Body of pancreas (tissue), 4 donors: ENCODE measurements around the gene VPS16. TPM values are rescaled to one million over a fixed set of nuclear protein-coding genes. Genes with fewer than 3 reads are reported as not detected.

Experiments used
- ATAC-seq: fragments of 150-250 bp; one replicate; pipeline ENCODE4 v1.9.1; 2016
- DNase-seq, 4 donors: peaks; one replicate each; pipeline ENCODE4 v3.0.0-alpha.2; 2019
- H3K27ac ChIP-seq, 4 donors: fragments of 200-600 bp; sonication (generic); 1 replicate in 3 of 4; 2 replicates in 1 of 4; pipeline versions ENCODE4 v1.5.1 to v1.6.1; 2016 to 2019; ENCODE audit warnings: mild to moderate bottlenecking in 1 of 4, mixed read lengths in 1 of 4, moderate library complexity in 1 of 4
- H3K27me3 ChIP-seq, 2 donors: fragments of 200-600 bp; sonication (generic); one replicate each; pipeline ENCODE4 v1.6.0; 2016; ENCODE audit warnings: mild to moderate bottlenecking in 1 of 2
- H3K36me3 ChIP-seq, 2 donors: fragments of 200-600 bp; sonication (generic); replicated peaks in 1 of 2; 2 replicates each; pipeline ENCODE4 v1.5.1; 2016; ENCODE audit warnings: low read depth in 2 of 2; ENCODE audit not compliant: insufficient read depth in 1 of 2
- H3K4me1 ChIP-seq: fragments of 200-600 bp; sonication (generic); one replicate; pipeline ENCODE4 v1.6.0; 2016
- H3K4me3 ChIP-seq, 2 donors: fragments of 200-600 bp; sonication (generic); 1 replicate in 1 of 2; 2 replicates in 1 of 2; pipeline ENCODE4 v1.5.1; 2016 to 2019
- H3K9me3 ChIP-seq, 3 donors: fragments of 200-600 bp; sonication (generic); 1 replicate in 2 of 3; 2 replicates in 1 of 3; pipeline ENCODE4 v1.5.1; 2016
- POLR2A ChIP-seq, 3 donors: fragments of 450-650 bp; IDR thresholded peaks; one replicate each; pipeline ENCODE4 v1.6.1; 2016; ENCODE audit warnings: antibody characterized with exemption in 3 of 3, mild to moderate bottlenecking in 2 of 3
- WGBS, 2 donors: methylation state at CpG; one replicate each; pipeline ENCODE4 v1.1.5; 2017; 5-methylcytosine and 5-hydroxymethylcytosine counted together
- intact Hi-C: fragments of 100-400 bp; cut with DNase I; formaldehyde crosslinking; loops from one replicate; pipeline ENCODE4 v1.15.1; 2023
- total RNA-seq, 2 donors: library from RNA; depleted of rRNA; stranded (reverse); fragments of >200 nt; gene quantifications; one replicate each; pipeline ENCODE4 v1.1.0, GENCODE V29; 2016
- TF ChIP-seq, protein P1 (sequence below), 7 experiments: fragments of 450-650 bp in 4 of 7; fragments of 200-600 bp in 3 of 7; sonication (generic) in 3 of 7; IDR thresholded peaks; one replicate each; pipeline ENCODE4 v1.5.1; 2016 to 2019; ENCODE audit warnings: antibody characterized with exemption in 7 of 7

VPS16 gene
- total RNA-seq, 2 donors from 2014 or later, result 21.3 to 25.4 TPM

DNA sequence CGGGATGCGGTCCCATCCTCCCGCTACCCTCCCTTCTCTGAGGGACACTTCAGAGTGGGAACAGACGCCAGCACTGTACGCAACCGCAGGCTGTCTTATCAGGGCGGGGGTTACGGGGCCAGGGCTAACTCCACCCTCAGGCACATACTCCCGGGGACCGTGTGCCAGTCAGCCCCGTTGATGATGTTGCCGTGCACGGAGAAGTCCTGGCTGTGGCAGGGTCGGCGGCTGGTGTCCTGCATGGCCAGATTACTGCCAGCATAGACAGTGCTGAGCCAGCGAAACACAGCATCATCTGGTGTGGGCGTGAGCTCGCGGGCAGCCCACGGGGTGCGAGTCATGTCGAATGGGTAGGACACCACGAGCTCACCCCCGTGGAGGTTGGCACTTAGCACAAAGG lies 45.1 kb upstream of the VPS16 start:
- Histone ChIP-seq H3K9me3 (no peaks in the 10 kb centered on the region), H3K27me3 (peaks cover 0 to under 1% of the 10 kb centered on the region in 2 donors), H3K4me1 (peaks cover 11% of the 10 kb centered on the region), H3K27ac (no peak overlapping the region), H3K36me3 (no peaks in the 10 kb centered on the region), H3K4me3 (no peak overlapping the region)
- ATAC-seq (no peak), DNase-seq (no peak)
- TF ChIP-seq, protein P1, sequence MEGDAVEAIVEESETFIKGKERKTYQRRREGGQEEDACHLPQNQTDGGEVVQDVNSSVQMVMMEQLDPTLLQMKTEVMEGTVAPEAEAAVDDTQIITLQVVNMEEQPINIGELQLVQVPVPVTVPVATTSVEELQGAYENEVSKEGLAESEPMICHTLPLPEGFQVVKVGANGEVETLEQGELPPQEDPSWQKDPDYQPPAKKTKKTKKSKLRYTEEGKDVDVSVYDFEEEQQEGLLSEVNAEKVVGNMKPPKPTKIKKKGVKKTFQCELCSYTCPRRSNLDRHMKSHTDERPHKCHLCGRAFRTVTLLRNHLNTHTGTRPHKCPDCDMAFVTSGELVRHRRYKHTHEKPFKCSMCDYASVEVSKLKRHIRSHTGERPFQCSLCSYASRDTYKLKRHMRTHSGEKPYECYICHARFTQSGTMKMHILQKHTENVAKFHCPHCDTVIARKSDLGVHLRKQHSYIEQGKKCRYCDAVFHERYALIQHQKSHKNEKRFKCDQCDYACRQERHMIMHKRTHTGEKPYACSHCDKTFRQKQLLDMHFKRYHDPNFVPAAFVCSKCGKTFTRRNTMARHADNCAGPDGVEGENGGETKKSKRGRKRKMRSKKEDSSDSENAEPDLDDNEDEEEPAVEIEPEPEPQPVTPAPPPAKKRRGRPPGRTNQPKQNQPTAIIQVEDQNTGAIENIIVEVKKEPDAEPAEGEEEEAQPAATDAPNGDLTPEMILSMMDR (IDR thresholded peaks at IDR 0.05), result no peak
- TF ChIP-seq POLR2A (IDR thresholded peaks at IDR 0.05), result no peak
- intact Hi-C loops, result no loop called here
- WGBS, 2 donors, result 58 to 75% methylated on average over 13 to 24 of the region's 24 CpGs

DNA sequence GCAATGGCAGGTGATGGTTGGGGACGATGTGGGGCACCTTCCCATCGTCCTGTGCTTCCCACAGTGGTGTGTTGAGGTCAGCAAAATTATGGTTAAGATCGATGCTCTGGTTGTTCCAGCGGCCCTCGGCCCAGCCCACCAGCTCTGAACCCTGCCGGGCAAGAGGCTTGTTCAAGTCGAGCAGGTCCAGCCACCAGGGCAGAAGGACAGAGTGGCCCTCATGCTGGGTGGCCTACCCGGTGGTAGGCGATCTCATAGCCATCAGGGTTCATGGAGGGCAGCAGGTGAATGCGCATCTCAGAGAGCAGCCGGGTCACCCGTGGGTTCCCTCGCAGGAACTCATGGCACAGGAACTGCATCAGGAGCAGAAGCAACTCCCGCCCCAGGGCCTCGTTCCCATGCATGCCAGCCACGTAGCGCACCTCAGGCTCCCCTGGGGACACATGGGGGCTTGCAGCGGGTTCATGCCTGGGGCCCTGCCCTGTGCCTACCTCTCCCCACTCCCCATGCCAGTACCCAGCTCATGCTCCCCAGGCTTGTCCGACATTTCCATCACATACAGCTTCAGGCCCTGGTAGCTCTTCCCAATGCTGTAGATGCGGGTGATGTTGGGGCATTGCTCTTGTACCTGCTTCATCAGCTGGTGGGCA lies 44.4 kb upstream of the VPS16 start:
- H3K9me3 ChIP-seq, result no peaks in the 10 kb centered on the region
- WGBS, 2 donors, result 65 to 78% methylated on average over 5 to 20 of the region's 20 CpGs
- no peak for ATAC-seq
- peaks cover 18% of the 10 kb centered on the region for H3K4me1 ChIP-seq
- intact Hi-C loops, result no loop called here
- no peak overlapping the region for H3K27ac ChIP-seq
- TF ChIP-seq, protein P1 (IDR thresholded peaks at IDR 0.05), result no peak
- TF ChIP-seq POLR2A (IDR thresholded peaks at IDR 0.05), result no peak
- H3K27me3 ChIP-seq, result peaks cover 0 to 7% of the 10 kb centered on the region in 2 donors
- no peak overlapping the region for H3K4me3 ChIP-seq
- H3K36me3 ChIP-seq, result no peaks in the 10 kb centered on the region
- no peak for DNase-seq

DNA sequence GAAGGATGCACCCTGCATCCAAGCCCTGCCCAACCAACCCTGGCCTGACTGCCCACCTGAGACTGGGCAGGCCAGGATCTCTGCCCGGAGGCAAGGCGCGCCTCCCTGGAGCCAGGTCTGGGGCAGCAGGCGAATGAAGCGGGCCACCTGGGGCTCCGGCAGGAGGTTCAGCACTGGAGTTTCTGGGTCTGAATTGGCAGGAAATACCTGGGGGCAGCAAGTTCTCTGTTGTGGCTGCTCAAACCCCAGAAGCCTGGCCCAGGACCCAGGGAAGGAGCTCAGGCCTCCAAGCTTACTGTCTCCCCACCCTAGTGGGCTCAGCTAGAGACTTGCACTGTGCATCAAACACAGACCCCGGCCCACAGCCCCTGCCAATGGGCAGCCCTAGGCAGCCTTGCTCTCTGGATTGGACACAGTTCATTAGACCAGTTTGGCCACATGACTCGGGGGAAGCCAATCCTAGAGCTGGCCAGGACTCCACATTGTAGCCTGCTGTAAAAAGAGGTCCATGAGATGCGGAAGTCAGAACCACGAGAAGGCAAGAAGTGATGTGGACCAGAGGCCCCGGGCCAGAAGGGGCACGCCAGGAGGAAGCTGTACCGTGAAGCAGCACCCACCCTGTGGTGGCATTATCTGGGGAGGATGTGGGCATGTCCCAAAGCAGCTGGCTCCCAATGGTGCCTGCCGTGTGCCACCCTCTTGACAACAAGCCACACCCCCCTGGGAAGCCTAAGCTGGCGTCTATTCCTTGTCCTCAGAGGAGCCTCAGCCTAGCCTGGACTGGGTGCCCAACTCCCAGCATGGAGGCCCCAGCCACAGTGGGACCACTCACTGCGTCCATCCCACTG lies 43.2 kb upstream of the VPS16 start:
- TF ChIP-seq POLR2A (IDR thresholded peaks at IDR 0.05), result no peak
- TF ChIP-seq, protein P1 (IDR thresholded peaks at IDR 0.05), result no peak
- Histone ChIP-seq H3K4me1 (peaks cover 23% of the 10 kb centered on the region), H3K27ac (no peak overlapping the region), H3K4me3 (no peak overlapping the region), H3K27me3 (peaks cover 0 to 7% of the 10 kb centered on the region in 2 donors), H3K36me3 (no peaks in the 10 kb centered on the region), H3K9me3 (no peaks in the 10 kb centered on the region)
- DNase-seq, result no peak
- intact Hi-C loops, result no loop called here
- ATAC-seq, result no peak
- WGBS, 2 donors, result 66 to 68% methylated on average over 4 to 16 of the region's 16 CpGs

DNA sequence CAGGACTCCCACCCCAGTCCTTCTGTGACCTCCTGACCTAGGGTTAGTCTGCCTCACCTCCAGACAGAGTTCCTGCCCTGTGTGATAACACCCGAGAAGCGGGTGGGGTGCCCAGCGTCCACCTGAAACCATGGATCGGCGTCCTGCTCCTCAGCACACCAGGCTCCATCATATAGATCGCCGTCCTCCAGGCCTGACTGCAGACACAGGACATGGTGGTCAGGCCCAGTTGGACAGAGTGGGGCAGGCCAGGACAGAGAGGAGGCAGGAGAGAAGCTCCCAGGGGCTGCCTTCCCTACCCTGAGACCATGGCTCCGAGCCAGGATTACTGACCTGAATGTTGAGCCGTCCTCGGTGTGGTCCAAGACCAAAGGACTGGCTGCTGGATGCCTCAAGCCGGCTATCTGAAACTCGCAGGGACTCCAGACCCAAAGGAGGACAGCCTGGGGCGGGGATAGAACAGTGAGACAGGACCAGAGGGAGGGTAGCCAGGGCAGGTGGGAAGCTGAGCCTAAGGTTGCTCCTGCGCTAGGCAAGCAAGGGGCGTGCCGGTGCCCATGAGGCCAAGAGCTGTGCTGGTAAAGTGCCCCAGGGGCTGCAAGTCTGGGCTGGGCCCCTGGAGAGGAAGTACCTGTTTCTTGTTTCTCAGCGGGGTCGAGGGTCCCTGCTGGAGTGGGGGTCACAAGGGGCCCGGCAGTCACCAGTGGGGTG lies 42.3 kb upstream of the VPS16 start:
- Histone ChIP-seq H3K9me3 (no peaks in the 10 kb centered on the region), H3K36me3 (no peaks in the 10 kb centered on the region), H3K27me3 (peaks cover 0 to 7% of the 10 kb centered on the region in 2 donors), H3K4me1 (peaks cover 23% of the 10 kb centered on the region), H3K27ac (no peak overlapping the region), H3K4me3 (no peak overlapping the region)
- ATAC-seq (no peak), DNase-seq (no peak)
- TF ChIP-seq, protein P1 (IDR thresholded peaks at IDR 0.05), result no peak
- no peak for TF ChIP-seq POLR2A (IDR thresholded peaks at IDR 0.05)
- WGBS, 2 donors, result 27 to 79% methylated on average over 3 to 19 of the region's 19 CpGs
- intact Hi-C loops, result no loop called here
